PC-9 (cell line): Measurements from ENCODE around the gene MAGI3.

Experiments used
- CTCF ChIP-seq: fragments of 200-600 bp; sonication (generic); conservative IDR thresholded peaks from 2 replicates; pipeline ENCODE4 v1.6.1; 2017; ENCODE audit warnings: mixed run types, antibody characterized with exemption, mild to moderate bottlenecking, moderate library complexity
- EZH2 ChIP-seq: fragments of 200-600 bp; sonication (generic); IDR thresholded peaks from 2 replicates; pipeline ENCODE4 v1.8.0; 2017; ENCODE audit warnings: antibody characterized with exemption, low read depth

DNA sequence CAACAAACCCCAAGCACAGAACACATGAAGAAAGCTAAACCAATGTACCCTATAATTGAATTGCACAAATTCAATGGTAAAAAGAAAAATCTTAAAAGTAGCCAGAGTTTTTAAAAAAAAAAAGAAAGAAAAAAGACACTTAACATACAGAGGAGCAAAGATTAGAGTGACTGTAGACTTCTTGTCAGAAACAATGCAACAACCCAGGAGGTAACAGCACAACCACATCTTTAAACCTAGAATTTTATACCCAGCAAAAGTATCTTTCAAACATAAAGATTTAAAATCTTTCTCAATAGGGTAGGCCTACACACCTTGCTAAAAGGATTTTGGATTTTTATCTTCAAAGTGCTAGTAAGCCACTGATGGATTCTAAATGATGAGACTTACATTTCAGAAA, 304.6 kb downstream of the MAGI3 start:
- TF ChIP-seq CTCF (no peak), EZH2 (no peak)
